ENCODE data around the gene NEK3. TPM values are rescaled to one million over a fixed set of nuclear protein-coding genes. Genes with fewer than 3 reads are reported as not detected.
"Not testable (repeated sequence)": the region's sequence is repeated elsewhere in the genome, so short reads cannot be mapped to it uniquely, and the experiment has no call there.

The NEK3 gene
- total and polyA plus RNA-seq, 3 donors from 2014 or later: 26.3 to 41.3 (median 40.7) TPM

- intact Hi-C loops (cut with DNase I; ENCODE audit: low total_unique reads): no loop called here
- no peak for DNase-seq
- Histone ChIP-seq H3K36me3 (ENCODE audit: low read depth, missing control alignments) (no peaks in the 10 kb centered on the region), H3K27me3 (no peaks in the 10 kb centered on the region), H3K4me1 (no peaks in the 10 kb centered on the region), H3K9me3 (no peaks in the 10 kb centered on the region), H3K4me3 (no peak overlapping the region), H3K27ac (no peak overlapping the region)
- 78 to 91% methylated on average over 1 of the region's 1 CpG for WGBS, 2 donors
- TF ChIP-seq CTCF (IDR thresholded peaks at IDR 0.05): no peak
- TF ChIP-seq POLR2A (IDR thresholded peaks at IDR 0.05): no peak
Measured at GRCh38 chr13:52105841-52106240, 53.6 kb downstream of the NEK3 start.

GRCh38 chr13:52104624-52105023 lies 54.8 kb downstream of the NEK3 start:
- Histone ChIP-seq H3K4me3 (no peak overlapping the region), H3K36me3 (ENCODE audit: low read depth, missing control alignments) (no peaks in the 10 kb centered on the region), H3K9me3 (no peaks in the 10 kb centered on the region), H3K4me1 (no peaks in the 10 kb centered on the region), H3K27me3 (no peaks in the 10 kb centered on the region), H3K27ac (no peak overlapping the region)
- WGBS, 2 donors: 94 to 97% methylated on average over 1 of the region's 1 CpG
- intact Hi-C loops (cut with DNase I; ENCODE audit: low total_unique reads): no loop called here
- no peak for DNase-seq
- no peak for TF ChIP-seq CTCF (IDR thresholded peaks at IDR 0.05)
- TF ChIP-seq POLR2A (IDR thresholded peaks at IDR 0.05): no peak

GRCh38 chr13:52103386-52103785 lies 56.0 kb downstream of the NEK3 start:
- no peaks in the 10 kb centered on the region for H3K36me3 ChIP-seq (ENCODE audit: low read depth, missing control alignments)
- no peak for DNase-seq
- no peak overlapping the region for H3K27ac ChIP-seq
- intact Hi-C loops (cut with DNase I; ENCODE audit: low total_unique reads): no loop called here
- no peaks in the 10 kb centered on the region for H3K4me1 ChIP-seq
- no peaks in the 10 kb centered on the region for H3K9me3 ChIP-seq
- no peak overlapping the region for H3K4me3 ChIP-seq
- 93 to 98% methylated on average over 5 of the region's 5 CpGs for WGBS, 2 donors
- no peaks in the 10 kb centered on the region for H3K27me3 ChIP-seq
- no peak for TF ChIP-seq POLR2A (IDR thresholded peaks at IDR 0.05)
- TF ChIP-seq CTCF (IDR thresholded peaks at IDR 0.05): no peak

- H3K27me3 ChIP-seq; DNase-seq; H3K27ac ChIP-seq; intact Hi-C loops (cut with DNase I; ENCODE audit: low total_unique reads); H3K4me1 ChIP-seq; H3K9me3 ChIP-seq; H3K4me3 ChIP-seq; H3K36me3 ChIP-seq (ENCODE audit: low read depth, missing control alignments): not testable (repeated sequence)
- 94 to 96% methylated on average over 3 of the region's 3 CpGs for WGBS, 2 donors
Measured at GRCh38 chr13:52102423-52102822, 57.0 kb downstream of the NEK3 start.

GRCh38 chr13:52097197-52097596 lies 62.2 kb downstream of the NEK3 start:
- intact Hi-C loops (cut with DNase I; ENCODE audit: low total_unique reads): no loop called here

More at GRCh38 chr13:52097197-52097596, 62.2 kb downstream of the NEK3 start:
- Histone ChIP-seq H3K9me3 (no peaks in the 10 kb centered on the region), H3K36me3 (ENCODE audit: low read depth, missing control alignments) (no peaks in the 10 kb centered on the region), H3K27ac (no peak overlapping the region), H3K27me3 (no peaks in the 10 kb centered on the region), H3K4me3 (no peak overlapping the region), H3K4me1 (no peaks in the 10 kb centered on the region)
- DNase-seq: no peak
- no peak for TF ChIP-seq CTCF (IDR thresholded peaks at IDR 0.05)
- 84 to 88% methylated on average over 5 of the region's 5 CpGs for WGBS, 2 donors
